GM21381 (cell line): ENCODE measurements around the gene SMPD3.
A peak's percentile ranks its signal among the peaks of the same experiment; 100 is the strongest.

ENCODE experiments used
- ATAC-seq: cut with Tn5 transposase; IDR thresholded peaks from one replicate; pipeline ENCODE4 v1.9.1; 2021; ENCODE audit warnings: mild to moderate bottlenecking, moderate library complexity; ENCODE audit not compliant: unreplicated experiment

SMPD3 gene

DNA sequence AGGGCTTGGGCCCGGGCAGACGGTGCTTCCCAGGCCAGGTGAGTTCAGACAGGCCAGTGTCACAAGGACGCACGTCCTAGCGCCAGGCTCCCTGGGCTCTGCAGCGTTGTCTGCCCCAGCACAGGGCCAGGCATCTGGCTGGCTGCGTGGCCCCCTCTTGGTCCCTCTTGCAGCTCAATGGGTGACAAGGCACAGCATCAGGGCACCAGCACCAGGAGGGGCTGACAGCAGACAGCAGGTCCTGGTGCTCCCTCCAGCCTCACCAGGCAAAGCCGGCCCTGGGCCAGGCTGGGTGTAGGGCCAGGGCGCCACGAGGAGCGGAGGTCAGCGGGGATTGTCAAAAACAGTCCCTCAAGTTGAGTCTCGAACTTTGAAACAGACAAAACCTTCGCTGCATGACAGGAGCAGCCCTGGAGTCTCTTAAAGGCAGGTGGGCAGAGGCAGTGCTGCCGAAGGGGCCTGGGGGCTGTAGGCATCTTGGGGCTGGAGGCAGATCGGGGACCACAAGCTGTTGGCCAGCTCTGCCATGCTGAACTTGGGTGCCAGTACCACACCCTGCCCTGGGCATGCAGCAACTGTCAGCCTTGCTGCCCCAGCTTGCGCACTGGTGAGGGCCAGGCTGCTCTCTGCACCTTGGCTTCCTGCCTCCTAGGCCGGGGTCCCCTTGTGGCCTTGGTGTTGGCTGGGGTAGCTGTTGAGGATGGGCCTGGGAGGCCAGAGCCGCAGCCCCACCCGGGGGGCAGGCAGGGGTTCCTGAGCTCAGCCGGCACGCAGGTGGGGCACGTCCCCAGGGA lies 88.7 kb downstream of the SMPD3 start:
- ATAC-seq, result no peak

DNA sequence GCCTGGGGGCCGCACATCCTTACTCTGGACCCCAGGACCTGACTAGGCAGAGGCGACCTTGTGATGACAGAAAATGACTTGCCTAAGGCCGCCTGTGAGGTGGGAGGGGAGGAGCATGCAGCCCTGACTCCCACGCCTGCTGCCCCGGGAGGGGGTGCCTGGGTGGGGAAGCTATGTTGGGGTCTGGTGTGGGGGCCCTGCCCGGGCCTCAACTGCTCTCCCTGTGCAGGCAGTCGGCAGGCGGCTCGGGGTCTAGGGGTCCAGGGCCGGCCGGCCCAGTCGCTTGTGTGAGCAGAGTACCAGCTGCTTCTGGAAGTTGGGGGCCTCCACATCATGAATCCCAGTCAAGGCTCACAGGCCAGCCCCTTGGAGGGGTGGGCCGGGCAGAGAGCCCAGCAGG lies 89.4 kb downstream of the SMPD3 start:
- no peak for ATAC-seq

DNA sequence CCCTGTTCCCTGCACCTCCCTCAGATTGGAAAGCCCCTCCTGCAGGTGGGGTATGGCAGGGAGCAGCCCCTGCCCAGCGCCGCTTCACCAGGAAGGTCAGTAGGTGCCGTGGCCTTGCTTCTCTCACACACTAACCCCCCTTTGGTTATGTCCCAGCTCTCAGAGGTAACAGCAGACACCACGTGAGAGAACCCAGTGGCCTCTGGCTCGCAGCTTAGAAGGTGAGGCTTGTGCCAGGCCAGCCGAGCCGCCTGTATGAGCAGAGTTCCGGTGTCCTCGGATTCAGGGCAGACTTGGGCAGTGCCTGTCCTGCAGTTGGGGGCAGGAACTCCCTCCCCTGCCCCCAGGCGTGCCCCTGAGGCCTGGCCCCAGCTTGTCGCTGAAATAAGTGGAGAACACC lies 90.4 kb downstream of the SMPD3 start:
- no peak for ATAC-seq

DNA sequence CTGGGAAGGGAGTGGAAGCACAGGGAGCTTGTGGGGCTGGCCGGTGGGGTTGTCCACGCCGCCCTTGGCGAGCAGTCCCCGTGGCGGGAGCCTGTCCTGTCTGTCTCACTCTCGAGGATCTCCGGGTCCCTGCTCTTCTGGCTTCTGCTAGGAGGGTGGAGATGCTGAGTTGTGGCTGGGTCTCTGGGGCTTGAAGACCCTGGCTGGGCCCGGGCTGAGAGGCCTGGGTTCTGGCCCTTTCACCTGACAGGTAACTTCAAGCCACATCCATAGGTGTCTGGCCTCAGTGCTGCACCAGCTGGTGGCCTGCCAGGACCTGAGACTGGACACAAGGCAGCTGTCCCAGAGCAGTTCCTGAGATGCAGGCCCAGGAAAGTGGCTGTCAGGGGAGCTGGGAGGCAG lies 90.8 kb downstream of the SMPD3 start:
- no peak for ATAC-seq

DNA sequence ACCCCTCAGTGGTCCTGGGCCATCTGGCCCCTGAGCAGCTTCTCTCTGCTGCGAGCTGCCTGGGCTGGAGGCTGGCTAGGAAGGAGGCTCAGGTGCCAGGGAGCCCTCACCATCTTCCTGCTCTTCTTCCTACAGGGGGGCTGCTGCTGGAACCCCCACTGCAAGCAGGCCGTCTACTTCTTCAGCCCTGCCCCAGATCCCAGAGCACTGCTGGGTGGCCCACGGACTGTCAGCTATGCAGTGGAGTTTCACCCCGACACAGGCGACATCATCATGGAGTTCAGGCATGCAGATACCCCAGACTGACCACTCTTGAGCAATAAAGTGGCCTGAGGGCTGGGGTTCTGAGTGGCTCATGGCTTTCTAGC lies 91.4 kb downstream of the SMPD3 start:
- no peak for ATAC-seq

DNA sequence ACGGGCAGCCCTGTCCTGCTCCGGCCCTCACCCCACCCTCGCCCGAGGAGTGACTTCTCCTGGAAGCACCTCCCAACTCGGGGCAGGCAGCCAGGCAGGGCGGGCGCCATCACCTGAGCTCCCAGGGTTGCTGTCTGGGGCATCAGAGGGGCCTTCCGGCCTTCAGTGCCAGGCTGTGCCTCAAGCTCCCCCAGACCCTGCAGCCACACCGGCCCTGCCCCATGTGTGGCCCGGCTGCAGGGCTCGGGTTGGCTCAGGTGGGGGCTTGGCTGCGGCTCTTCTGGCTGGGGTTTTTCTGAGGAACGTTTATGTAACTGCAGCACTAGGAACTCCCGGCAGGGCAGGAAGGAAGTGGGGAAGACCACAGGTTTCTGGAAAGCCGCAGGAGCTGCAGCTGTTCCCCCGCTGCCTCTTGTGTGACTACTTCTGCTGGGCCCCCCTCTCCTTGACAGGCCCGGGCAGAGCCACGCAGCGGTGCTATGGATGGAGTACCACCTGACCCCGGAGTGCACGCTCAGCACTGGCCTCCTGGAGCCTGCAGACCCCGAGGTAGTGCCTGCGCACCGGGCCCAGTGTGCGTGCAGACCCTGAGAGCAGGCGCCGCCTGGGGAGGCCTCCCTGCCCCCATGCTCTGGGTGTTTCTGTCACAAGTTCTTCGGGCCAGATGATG lies 91.9 kb downstream of the SMPD3 start:
- ATAC-seq, result peak; percentile 79

DNA sequence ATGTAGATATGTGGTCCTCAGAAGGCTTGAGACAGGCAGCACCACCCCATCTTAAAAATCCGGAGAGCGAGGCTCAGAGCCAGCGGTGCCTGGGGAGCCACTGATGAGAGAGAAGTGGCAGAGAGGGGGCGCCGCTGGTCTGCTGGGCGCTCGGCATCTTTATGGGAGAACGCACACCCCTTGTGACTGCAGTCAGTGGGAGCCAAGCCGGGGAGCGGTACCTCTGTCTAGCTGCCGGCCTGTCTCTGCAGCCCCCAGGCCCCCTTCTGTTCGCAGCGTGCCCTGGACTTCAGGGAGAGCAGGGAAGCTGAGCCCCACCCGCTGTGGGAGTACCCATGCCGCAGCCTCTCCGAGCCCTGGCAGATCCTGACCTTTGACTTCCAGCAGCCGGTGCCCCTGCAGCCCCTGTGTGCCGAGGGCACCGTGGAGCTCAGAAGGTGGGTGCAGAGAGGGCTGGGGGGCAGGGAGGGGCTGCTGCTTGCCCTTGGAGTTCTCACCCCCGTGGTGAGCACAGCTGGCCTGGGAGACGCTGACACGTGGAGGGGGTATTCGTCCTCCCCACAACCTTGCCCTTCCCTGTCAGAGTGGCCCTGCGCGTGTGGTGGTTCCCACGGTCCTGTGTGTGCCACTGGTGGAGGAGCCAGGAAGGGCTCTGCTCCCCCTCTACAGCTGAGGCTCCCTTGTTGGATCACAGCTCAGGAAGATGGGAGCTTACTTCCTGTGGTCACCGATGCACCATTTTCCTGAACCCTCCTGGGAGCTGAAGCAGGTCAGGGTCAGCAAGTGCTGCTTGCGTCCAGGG lies 92.7 kb downstream of the SMPD3 start:
- no peak for ATAC-seq

DNA sequence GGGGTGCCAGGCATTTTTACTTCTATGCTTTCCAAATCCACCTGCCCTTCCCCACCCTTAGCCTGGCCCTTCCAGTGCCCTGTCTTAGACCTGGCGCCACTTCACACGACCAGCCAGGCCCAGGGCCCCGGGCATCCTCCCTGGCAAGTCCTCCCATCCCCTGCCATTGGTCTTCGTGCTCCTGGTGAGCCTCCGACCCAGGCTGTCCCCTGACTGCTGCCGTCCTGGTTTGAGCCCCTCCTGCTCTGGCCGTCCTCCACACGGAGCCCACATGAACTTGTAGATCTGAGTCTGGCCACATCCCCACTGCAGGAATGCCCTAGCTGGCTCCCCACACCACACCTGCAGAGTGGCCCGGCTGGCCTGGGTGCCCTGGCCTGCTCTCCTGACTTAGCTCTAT lies 93.5 kb downstream of the SMPD3 start:
- ATAC-seq, result no peak

DNA sequence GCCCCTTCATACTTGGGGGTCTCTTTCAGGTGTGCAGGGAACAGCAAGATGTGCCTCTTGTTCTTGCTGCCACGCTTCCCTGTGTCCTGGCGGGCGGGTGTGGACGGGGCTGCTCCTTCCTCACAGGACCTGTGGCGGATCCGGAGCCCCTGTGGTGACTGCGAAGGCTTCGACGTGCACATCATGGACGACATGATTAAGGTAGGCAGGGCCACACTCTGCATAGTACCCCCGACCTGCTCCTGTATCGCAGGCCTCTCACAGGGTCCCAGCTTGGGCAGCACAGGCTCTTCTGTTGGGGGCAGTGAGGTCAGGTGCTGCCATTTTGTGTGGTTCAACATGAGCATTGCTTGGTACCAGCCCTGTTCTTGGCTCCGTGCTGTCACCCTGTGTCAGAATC lies 94.9 kb downstream of the SMPD3 start:
- no peak for ATAC-seq

DNA sequence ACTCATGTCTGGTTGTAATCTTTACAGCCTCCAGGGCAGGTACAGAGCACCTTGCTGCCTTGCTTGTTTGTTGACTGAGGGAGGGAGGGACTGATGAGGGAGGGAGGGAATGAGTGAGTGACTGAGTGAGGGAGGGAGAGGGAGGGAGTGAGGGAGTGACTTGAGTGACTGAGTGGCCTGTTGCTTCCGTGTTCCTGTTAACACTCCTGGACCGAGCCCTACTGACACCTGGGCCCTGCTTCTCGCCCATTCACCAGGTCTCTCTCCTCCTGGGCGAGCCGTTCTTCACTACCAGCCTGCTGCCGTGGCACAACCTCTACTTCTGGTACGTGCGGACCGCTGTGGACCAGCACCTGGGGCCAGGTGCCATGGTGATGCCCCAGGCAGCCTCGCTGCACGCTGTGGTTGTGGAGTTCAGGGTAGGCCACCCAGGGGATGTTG lies 96.3 kb downstream of the SMPD3 start:
- no peak for ATAC-seq

DNA sequence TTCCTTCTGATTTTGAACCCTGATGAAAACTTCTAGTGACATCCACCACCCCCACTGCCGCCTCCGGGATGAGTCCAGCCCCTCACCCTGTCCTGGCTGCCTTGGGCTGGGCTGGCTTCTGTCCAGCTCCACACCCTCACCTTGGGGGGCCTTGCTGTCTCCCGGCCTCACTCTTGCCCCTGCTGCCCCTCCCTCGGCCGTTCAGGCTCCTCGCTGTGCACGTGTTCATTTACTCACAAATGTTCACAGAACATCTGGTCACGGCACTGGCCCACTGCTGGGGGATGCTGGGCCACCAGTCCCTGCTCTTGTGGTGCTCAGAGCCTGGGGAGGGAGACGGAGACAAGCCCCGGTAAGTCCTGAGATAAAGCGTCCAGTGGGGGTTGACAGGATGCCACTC lies 96.8 kb downstream of the SMPD3 start:
- ATAC-seq, result no peak

DNA sequence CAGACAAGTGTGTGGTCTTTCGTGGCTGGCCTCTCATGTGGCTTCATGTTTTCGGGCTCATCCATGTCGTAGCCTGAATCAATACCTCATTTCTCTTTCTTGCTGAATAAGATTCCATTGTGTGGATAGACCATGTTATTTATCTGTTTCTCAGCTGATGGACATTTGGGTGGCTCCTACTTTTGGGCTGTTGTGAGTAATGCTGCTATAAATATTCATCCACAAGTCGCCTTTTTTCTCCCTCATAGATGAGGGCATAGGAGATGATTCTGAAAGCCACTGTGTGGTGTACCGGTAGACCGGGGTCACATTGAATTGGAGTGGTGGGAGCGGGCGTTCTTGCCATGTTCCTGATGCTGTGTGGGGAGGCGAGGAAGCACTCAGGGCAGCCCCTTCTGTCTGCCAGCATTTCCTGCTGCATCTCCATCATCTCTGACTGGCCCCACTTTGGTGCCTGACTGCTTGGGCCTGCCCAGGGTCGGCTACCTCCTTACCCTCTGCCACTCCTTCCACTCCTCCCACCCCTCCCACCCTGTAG lies 97.4 kb downstream of the SMPD3 start:
- ATAC-seq, result no peak

DNA sequence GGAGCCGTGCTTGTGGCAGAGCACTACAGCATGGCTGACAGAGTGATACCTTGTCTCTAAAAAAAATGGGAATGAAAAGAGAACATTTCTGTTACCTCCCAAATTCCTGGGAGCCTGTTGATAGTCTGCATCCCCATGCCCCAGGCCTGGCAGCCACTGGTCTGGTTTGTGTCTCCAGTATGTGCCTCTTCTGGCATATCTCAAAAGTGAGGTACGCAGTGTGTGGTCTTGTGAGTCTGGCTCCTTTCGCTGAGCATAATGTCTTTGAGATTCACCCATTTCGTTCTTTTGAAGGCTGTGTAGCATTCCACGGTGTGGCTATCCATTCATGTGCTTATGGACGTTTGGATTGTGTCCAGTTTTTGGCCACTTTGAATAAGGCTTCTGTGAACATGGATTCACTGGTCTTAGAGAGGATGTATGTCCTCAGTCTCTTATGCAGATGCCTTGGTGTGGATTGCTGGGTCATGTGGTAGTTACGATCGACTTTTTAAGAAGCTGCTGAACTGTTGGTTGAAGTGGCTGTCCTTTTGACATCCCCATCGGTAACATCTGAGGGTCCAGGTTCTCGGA lies 98.4 kb downstream of the SMPD3 start:
- ATAC-seq, result no peak

DNA sequence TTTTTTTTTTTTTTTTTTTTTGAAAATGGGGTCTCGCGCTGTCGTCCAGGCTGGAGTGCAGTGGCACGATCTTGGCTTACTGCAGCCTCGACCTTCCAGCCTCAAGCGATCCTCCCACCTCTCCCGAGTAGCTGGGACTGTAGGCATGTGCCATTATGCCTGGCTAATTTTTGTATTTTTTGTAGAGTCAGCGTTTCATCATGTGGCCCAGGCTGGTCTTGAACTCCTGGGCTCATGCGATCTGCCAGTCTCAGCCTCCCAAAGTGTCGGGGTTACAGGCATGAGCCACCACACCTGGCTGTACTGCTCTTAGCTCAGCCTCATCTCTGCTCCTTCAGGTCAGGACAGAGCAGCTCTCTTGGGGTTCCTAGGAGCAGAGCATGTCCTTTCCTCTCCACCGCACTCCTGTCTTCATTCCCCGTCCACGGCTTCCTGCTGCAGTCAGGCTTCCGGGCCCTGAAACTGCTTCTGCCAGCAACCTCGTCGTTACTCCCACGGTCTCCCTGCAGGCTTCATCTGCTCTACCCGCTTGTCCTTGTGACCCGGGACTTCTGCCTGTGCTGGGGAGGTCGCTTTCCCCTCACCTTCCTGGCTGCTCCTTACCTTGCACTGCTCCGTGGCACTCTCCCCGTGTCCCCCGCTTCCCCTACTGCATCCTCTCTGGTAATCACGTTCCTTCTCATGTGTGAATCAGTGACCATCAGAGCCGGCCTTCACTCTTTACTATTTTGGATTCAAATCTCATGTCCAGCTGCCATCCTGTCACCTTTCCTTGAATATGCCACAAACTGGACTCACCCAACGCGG lies 99.5 kb downstream of the SMPD3 start:
- ATAC-seq, result no peak

DNA sequence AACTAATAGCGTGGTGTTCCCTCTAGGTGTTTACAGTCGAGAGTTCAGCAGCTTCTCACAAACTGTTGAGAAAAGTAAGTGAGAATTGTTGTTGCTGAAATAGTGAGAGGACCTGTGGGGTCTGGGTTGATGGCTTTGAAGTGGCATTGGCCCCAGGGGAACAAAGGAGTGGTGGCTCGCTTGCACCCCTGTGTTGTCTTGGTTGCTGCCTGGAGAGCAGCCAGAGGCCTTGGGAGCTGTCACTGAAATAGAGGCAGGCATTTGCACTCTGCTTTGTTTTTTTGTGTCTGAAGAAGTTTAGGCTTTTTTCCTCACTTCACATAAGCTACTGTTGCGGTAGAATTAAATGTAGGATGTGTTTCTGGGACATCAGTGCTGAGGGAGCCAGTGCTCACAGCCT lies 100.7 kb downstream of the SMPD3 start:
- ATAC-seq, result no peak

DNA sequence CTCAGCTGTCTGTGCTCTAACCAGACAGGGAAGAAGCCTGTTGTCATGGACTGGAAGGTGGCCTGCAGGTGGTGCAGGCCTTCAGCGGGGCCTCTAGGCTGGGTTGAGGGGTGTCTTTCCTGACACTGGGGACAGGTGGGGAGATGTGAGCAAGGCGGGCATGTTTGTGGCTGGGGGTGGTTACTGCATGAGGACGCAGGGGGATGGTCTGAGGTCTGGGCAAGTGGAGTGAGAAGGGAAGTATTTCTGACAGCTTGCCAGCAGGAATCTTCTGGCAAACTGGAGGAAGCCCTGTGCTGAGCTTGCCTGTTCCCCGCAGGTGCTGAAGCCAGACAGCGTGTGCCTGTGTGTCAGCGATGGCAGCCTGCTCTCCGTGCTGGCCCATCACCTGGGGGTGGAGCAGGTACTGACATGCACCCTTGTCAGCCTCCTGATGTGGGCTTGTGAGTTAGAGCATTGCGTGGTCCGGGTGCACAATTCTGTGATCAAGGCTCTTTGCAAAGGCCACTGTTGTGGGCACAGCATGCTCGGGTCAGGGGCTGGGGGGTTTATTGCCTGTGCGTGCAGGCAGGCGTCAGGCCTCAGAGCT lies 101.3 kb downstream of the SMPD3 start:
- no peak for ATAC-seq

DNA sequence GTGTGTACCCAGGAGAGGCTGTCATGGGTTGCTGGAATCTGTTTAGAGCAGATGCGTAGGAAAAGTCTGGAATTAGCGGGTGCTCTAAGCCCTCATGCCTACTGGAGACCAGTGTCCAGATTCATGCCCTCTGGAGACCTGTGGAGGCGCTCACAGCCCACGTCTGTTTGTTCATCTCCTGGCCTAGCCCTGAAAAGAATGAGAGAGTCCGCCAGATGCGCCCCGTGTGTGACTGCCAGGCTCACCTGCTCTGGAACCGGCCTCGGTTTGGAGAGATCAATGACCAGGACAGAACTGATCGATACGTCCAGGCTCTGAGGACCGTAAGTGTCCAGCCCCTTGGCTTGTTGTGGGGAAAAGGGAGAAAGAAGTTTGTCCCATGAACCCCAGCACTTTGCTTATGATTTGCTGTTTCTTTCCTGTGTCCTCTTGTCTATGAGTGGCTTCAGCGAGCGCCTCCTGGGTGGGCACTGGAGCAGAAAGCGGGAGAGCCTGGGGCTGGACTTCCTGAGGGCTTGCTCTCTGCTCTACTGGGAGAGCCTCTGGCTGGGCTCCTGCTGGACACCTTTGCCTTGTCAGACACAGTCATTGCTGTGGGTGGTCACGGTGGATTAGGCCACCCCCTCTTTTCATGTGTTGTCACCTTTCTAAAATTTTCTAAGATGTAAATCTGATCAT lies 102.2 kb downstream of the SMPD3 start:
- ATAC-seq, result no peak

DNA sequence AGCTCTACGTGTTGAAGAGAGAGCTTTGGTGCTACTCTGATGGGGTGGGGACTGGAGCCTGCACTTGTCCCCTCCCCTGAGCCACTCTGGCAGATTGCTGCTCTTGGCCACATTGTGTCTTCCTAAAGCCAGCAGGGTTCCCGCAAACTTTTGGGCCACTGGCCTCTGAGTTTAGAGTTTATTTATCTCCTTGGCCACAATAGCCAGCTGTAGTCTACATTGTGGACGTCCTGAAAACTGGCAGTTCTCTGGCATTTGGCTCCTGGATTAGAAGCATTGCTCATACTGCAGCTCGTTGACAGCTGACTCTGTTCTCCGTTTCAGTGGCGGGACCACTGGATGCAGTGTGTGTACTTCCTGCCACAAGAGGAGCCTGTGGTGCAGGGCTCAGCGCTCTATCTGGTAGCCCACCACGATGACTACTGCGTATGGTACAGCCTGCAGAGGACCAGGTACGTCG lies 102.9 kb downstream of the SMPD3 start:
- ATAC-seq, result no peak

DNA sequence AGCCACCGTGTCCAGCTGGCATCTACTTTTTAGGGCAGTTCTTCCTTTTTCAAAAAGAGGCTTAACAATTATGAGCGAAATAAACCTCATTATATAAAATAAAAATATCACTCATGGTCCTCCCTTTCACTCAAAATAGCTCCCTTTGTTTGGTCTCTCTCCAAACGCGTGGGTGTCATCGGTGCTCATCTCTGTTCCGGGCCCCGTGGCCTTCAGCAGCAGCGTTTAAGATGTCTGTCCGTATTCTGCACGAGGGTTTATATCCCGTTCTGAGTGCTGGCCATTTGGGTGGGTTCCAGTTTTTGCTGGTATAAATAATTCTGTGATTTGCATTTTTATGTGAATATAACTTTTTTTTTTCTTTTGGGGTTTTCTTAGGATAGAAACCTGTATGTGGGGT lies 104.1 kb downstream of the SMPD3 start:
- no peak for ATAC-seq
